HepG2 (cell line): Measurements from ENCODE around the gene AFG1L. TPM values are rescaled to one million over a fixed set of nuclear protein-coding genes. Genes with fewer than 3 reads are reported as not detected.

Source experiments
- ASH2L ChIP-seq: fragments of 300-600, 200-600 bp; sonication (generic); IDR thresholded peaks from 2 replicates; pipeline ENCODE4 v1.7.0; 2017; ENCODE audit warnings: low read depth, mild to moderate bottlenecking, moderate library complexity, mixed read lengths, low read length; ENCODE audit not compliant: insufficient read length
- ATAD3A ChIP-seq: sonication (generic); formaldehyde crosslinking; IDR thresholded peaks from 2 replicates; pipeline ENCODE4 v1.4.0; 2020; ENCODE audit warnings: missing genetic modification reagents
- DDIT3 ChIP-seq: sonication (generic); formaldehyde crosslinking; IDR thresholded peaks from 2 replicates; pipeline ENCODE4 v1.4.0; 2020; ENCODE audit warnings: mild to moderate bottlenecking, missing genetic modification reagents
- MZF1 ChIP-seq: sonication (generic); formaldehyde crosslinking; IDR thresholded peaks from 2 replicates; pipeline ENCODE4 v1.8.1; 2023; ENCODE audit warnings: mild to moderate bottlenecking, missing genetic modification reagents, borderline replicate concordance
- NAIF1 ChIP-seq: sonication (generic); formaldehyde crosslinking; IDR thresholded peaks from 2 replicates; pipeline ENCODE4 v1.5.0; 2020; ENCODE audit warnings: mild to moderate bottlenecking, missing genetic modification reagents, borderline replicate concordance
- POGZ ChIP-seq: sonication (generic); formaldehyde crosslinking; IDR thresholded peaks from 2 replicates; pipeline ENCODE4 v1.4.0; 2020; ENCODE audit warnings: mild to moderate bottlenecking, missing genetic modification reagents
- SMYD3 ChIP-seq: sonication (generic); formaldehyde crosslinking; IDR thresholded peaks from 2 replicates; pipeline ENCODE4 v1.8.1; 2023; ENCODE audit warnings: mild to moderate bottlenecking, missing genetic modification reagents
- TEF ChIP-seq: sonication (generic); formaldehyde crosslinking; IDR thresholded peaks from 2 replicates; pipeline ENCODE4 v1.5.0; 2020; ENCODE audit warnings: missing genetic modification reagents
- ZNF746 ChIP-seq: sonication (generic); formaldehyde crosslinking; IDR thresholded peaks from 2 replicates; pipeline ENCODE4 v1.8.0; 2022; ENCODE audit warnings: mild to moderate bottlenecking, missing genetic modification reagents
- ZNF768 ChIP-seq: sonication (generic); formaldehyde crosslinking; IDR thresholded peaks from 2 replicates; pipeline ENCODE4 v1.4.0; 2020; ENCODE audit warnings: missing genetic modification reagents
- polyA plus RNA-seq, 8 experiments: library from polyadenylated mRNA; depleted of rRNA in 3 of 8; stranded (reverse) in 7 of 8; unstranded in 1 of 8; fragments of >200 nt; fragmentation: Illumina TruSeq in 4 of 8; extraction: Trizol in 4 of 8; gene quantifications; 2 replicates each; pipeline versions ENCODE4 v1.2.1 to v1.2.3, GENCODE V29; 2011 to 2016; ENCODE audit warnings: low read depth in 4 of 8, missing spikeins in 1 of 8, mixed read lengths in 1 of 8; ENCODE audit not compliant: insufficient read depth in 1 of 8
- total RNA-seq, 5 experiments: library from RNA; depleted of rRNA; stranded (reverse); fragments of >200 nt; fragmentation: Illumina TruSeq; extraction: Trizol; gene quantifications; 2 replicates each; pipeline ENCODE4 v1.2.3, GENCODE V29; 2016; ENCODE audit warnings: low read depth in 1 of 5
- TF ChIP-seq, protein P1 (sequence below): sonication (generic); formaldehyde crosslinking; IDR thresholded peaks from 2 replicates; pipeline ENCODE4 v1.4.0; 2020; ENCODE audit warnings: missing genetic modification reagents, mild to moderate bottlenecking, borderline replicate concordance
- TF ChIP-seq, protein P2 (sequence below): IDR thresholded peaks from 2 replicates; pipeline ENCODE4 v1.6.1; 2016; ENCODE audit warnings: low read depth, control low read depth
- TF ChIP-seq, protein P3 (sequence below): IDR thresholded peaks from 2 replicates; pipeline ENCODE4 v1.4.0; 2020; ENCODE audit warnings: mild to moderate bottlenecking, missing genetic modification reagents

The AFG1L gene
- total and polyA plus RNA-seq, 2 of the 13 experiments (the other 11 are each of a cell fraction or from before 2014, with no cell fraction given) = 3.1 to 14.0 TPM

GRCh38 chr6:108558372-108559096 is 263.7 kb downstream of the AFG1L start (continued):
- peak; percentile 41 for TF ChIP-seq ASH2L
- TF ChIP-seq DDIT3 (CRISPR knock-in tag) = no peak
- TF ChIP-seq ZNF746 = peak; percentile 75
- TF ChIP-seq ATAD3A (CRISPR knock-in tag) = no peak
- TF ChIP-seq SMYD3 = 0 out of 2 replicates have a peak, but pooled peaks have one; percentile 53
- no peak for TF ChIP-seq MZF1 (CRISPR knock-in tag)
- no peak for TF ChIP-seq TEF (CRISPR knock-in tag)
- TF ChIP-seq, protein P1, sequence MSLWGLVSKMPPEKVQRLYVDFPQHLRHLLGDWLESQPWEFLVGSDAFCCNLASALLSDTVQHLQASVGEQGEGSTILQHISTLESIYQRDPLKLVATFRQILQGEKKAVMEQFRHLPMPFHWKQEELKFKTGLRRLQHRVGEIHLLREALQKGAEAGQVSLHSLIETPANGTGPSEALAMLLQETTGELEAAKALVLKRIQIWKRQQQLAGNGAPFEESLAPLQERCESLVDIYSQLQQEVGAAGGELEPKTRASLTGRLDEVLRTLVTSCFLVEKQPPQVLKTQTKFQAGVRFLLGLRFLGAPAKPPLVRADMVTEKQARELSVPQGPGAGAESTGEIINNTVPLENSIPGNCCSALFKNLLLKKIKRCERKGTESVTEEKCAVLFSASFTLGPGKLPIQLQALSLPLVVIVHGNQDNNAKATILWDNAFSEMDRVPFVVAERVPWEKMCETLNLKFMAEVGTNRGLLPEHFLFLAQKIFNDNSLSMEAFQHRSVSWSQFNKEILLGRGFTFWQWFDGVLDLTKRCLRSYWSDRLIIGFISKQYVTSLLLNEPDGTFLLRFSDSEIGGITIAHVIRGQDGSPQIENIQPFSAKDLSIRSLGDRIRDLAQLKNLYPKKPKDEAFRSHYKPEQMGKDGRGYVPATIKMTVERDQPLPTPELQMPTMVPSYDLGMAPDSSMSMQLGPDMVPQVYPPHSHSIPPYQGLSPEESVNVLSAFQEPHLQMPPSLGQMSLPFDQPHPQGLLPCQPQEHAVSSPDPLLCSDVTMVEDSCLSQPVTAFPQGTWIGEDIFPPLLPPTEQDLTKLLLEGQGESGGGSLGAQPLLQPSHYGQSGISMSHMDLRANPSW (CRISPR knock-in tag) = no peak
- TF ChIP-seq POGZ (CRISPR knock-in tag) = peak; percentile 67
- peak; percentile 97 for TF ChIP-seq NAIF1 (CRISPR knock-in tag)
- TF ChIP-seq, protein P2, sequence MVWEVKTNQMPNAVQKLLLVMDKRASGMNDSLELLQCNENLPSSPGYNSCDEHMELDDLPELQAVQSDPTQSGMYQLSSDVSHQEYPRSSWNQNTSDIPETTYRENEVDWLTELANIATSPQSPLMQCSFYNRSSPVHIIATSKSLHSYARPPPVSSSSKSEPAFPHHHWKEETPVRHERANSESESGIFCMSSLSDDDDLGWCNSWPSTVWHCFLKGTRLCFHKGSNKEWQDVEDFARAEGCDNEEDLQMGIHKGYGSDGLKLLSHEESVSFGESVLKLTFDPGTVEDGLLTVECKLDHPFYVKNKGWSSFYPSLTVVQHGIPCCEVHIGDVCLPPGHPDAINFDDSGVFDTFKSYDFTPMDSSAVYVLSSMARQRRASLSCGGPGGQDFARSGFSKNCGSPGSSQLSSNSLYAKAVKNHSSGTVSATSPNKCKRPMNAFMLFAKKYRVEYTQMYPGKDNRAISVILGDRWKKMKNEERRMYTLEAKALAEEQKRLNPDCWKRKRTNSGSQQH (CRISPR knock-in tag) = no peak; the same call in 1 of the 2 replicates
- TF ChIP-seq ZNF768 = peak; percentile 61
- TF ChIP-seq, protein P3, sequence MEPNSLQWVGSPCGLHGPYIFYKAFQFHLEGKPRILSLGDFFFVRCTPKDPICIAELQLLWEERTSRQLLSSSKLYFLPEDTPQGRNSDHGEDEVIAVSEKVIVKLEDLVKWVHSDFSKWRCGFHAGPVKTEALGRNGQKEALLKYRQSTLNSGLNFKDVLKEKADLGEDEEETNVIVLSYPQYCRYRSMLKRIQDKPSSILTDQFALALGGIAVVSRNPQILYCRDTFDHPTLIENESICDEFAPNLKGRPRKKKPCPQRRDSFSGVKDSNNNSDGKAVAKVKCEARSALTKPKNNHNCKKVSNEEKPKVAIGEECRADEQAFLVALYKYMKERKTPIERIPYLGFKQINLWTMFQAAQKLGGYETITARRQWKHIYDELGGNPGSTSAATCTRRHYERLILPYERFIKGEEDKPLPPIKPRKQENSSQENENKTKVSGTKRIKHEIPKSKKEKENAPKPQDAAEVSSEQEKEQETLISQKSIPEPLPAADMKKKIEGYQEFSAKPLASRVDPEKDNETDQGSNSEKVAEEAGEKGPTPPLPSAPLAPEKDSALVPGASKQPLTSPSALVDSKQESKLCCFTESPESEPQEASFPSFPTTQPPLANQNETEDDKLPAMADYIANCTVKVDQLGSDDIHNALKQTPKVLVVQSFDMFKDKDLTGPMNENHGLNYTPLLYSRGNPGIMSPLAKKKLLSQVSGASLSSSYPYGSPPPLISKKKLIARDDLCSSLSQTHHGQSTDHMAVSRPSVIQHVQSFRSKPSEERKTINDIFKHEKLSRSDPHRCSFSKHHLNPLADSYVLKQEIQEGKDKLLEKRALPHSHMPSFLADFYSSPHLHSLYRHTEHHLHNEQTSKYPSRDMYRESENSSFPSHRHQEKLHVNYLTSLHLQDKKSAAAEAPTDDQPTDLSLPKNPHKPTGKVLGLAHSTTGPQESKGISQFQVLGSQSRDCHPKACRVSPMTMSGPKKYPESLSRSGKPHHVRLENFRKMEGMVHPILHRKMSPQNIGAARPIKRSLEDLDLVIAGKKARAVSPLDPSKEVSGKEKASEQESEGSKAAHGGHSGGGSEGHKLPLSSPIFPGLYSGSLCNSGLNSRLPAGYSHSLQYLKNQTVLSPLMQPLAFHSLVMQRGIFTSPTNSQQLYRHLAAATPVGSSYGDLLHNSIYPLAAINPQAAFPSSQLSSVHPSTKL (CRISPR knock-in tag) = peak; percentile 38; the same call in 1 of the 2 replicates
